Measurements from ENCODE around the gene SLFN12.

The SLFN12 gene

GRCh38 chr17:35372846-35373533, 59.3 kb downstream of the SLFN12 start:
- no peak for TF ChIP-seq CTCF (IDR thresholded peaks at IDR 0.05; ENCODE audit: insufficient read depth, low read depth, low read length, missing control alignments)
- DNase-seq (ENCODE audit: low read depth), result peak; percentile 10
- H3K4me3 ChIP-seq (ENCODE audit: low read length), result peak overlapping the region; percentile 23

- no peak for TF ChIP-seq CTCF (IDR thresholded peaks at IDR 0.05; ENCODE audit: insufficient read depth, low read depth, low read length, missing control alignments)
- DNase-seq (ENCODE audit: low read depth), result no peak
- H3K4me3 ChIP-seq (ENCODE audit: low read length), result no peak overlapping the region
Observed at GRCh38 chr17:35371934-35372333, 60.4 kb downstream of the SLFN12 start.

- no peak for TF ChIP-seq CTCF (IDR thresholded peaks at IDR 0.05; ENCODE audit: insufficient read depth, low read depth, low read length, missing control alignments)
- no peak for DNase-seq (ENCODE audit: low read depth)
- H3K4me3 ChIP-seq (ENCODE audit: low read length), result no peak overlapping the region
Observed at GRCh38 chr17:35368081-35368830, 64.0 kb downstream of the SLFN12 start.

GRCh38 chr17:35361027-35361426, 71.3 kb downstream of the SLFN12 start:
- no peak for DNase-seq (ENCODE audit: low read depth)
- no peak for TF ChIP-seq CTCF (IDR thresholded peaks at IDR 0.05; ENCODE audit: insufficient read depth, low read depth, low read length, missing control alignments)
- no peak overlapping the region for H3K4me3 ChIP-seq (ENCODE audit: low read length)
